Gastrocnemius medialis (tissue), 4 donors: Measurements from ENCODE around the gene ALG2.

ENCODE experiments used
- POLR2A ChIP-seq, 2 donors: fragments of 450-650 bp; IDR thresholded peaks; one replicate each; pipeline ENCODE4 v1.6.1; 2017; ENCODE audit warnings: antibody characterized with exemption in 2 of 2, mild to moderate bottlenecking in 2 of 2, moderate library complexity in 2 of 2
- TF ChIP-seq, protein P1 (sequence below), 5 experiments: fragments of 450-650 bp in 3 of 5; fragments of 200-600 bp in 2 of 5; sonication (generic) in 2 of 5; IDR thresholded peaks in 4 of 5; conservative IDR thresholded peaks in 1 of 5; 1 replicate in 4 of 5; 2 replicates in 1 of 5; pipeline ENCODE4 v1.5.1; 2016 to 2019; ENCODE audit warnings: antibody characterized with exemption in 5 of 5, mild to moderate bottlenecking in 3 of 5, moderate library complexity in 3 of 5

DNA sequence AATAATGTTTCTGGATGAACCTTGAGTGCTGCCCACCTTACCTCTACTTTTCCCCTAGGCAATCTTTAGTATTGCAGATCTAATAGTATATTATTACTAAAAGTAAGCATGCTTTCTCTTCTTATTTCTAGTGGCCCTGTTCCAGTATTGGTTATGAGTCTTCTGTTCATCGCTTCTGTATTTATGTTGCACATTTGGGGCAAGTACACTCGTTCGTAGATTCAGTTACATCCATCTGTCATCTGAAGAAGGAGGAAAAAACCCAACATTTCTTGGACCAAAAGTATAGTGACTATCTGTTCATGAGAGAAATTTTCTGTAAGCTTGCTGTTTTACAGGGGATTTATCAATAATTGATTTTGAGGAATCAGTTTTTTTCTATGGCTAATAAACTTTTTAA lies 8.5 kb upstream of the ALG2 start:
- TF ChIP-seq, protein P1, sequence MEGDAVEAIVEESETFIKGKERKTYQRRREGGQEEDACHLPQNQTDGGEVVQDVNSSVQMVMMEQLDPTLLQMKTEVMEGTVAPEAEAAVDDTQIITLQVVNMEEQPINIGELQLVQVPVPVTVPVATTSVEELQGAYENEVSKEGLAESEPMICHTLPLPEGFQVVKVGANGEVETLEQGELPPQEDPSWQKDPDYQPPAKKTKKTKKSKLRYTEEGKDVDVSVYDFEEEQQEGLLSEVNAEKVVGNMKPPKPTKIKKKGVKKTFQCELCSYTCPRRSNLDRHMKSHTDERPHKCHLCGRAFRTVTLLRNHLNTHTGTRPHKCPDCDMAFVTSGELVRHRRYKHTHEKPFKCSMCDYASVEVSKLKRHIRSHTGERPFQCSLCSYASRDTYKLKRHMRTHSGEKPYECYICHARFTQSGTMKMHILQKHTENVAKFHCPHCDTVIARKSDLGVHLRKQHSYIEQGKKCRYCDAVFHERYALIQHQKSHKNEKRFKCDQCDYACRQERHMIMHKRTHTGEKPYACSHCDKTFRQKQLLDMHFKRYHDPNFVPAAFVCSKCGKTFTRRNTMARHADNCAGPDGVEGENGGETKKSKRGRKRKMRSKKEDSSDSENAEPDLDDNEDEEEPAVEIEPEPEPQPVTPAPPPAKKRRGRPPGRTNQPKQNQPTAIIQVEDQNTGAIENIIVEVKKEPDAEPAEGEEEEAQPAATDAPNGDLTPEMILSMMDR (IDR thresholded peaks at IDR 0.05 in 4 of 5, conservative IDR thresholded peaks at IDR 0.05 in 1 of 5) = no peak
- no peak for TF ChIP-seq POLR2A (IDR thresholded peaks at IDR 0.05)
